Measurements from ENCODE around the gene KDR.

Gene KDR

DNA sequence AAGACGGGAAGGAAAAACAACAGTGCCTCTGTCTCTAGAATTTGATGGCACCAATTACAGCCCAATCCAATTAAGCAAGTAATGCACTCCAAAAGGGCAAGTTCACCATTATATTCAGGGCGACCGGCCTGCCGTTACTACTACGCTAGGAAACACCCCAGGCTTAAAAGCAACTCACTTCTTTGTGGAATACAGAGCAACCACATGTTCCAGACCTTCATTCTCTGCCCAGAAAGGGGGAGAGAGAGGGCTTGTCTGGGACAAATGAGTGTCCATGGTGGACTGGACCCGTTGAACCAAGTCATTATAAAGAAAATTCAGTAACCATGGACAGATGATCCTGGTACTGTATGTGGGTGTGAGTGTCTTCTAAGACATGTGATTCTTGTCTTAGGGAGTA is 1.6 kb downstream of the KDR start:
- TF ChIP-seq ZFX (IDR thresholded peaks at IDR 0.05; ENCODE audit: borderline replicate concordance) (no peak), CTCF (IDR thresholded peaks at IDR 0.05) (no peak)
- H3K27ac ChIP-seq, result no peak overlapping the region

GRCh38 chr4:55122235-55122634 is 3.2 kb downstream of the KDR start:
- TF ChIP-seq CTCF (IDR thresholded peaks at IDR 0.05) (no peak), ZFX (IDR thresholded peaks at IDR 0.05; ENCODE audit: borderline replicate concordance) (no peak)
- no peak overlapping the region for H3K27ac ChIP-seq

GRCh38 chr4:55121246-55121645 is 4.1 kb downstream of the KDR start:
- no peak overlapping the region for H3K27ac ChIP-seq
- TF ChIP-seq ZFX (IDR thresholded peaks at IDR 0.05; ENCODE audit: borderline replicate concordance) (no peak), CTCF (IDR thresholded peaks at IDR 0.05) (no peak)

- no peak for TF ChIP-seq ZFX (IDR thresholded peaks at IDR 0.05; ENCODE audit: borderline replicate concordance)
- no peak for TF ChIP-seq CTCF (IDR thresholded peaks at IDR 0.05)
Measured at GRCh38 chr4:55118397-55118796, 7.0 kb downstream of the KDR start.

GRCh38 chr4:55117511-55117910 is 7.9 kb downstream of the KDR start:
- H3K27ac ChIP-seq, result no peak overlapping the region
- TF ChIP-seq CTCF (IDR thresholded peaks at IDR 0.05) (no peak), ZFX (IDR thresholded peaks at IDR 0.05; ENCODE audit: borderline replicate concordance) (no peak)

More at GRCh38 chr4:55118397-55118796, 7.0 kb downstream of the KDR start:
- H3K27ac ChIP-seq, result no peak overlapping the region

- H3K27ac ChIP-seq, result no peak overlapping the region
- no peak for TF ChIP-seq CTCF (IDR thresholded peaks at IDR 0.05)
Measured at GRCh38 chr4:55116450-55116849, 8.9 kb downstream of the KDR start.

GRCh38 chr4:55111601-55112000 is 13.8 kb downstream of the KDR start:
- TF ChIP-seq CTCF (IDR thresholded peaks at IDR 0.05), result no peak
- TF ChIP-seq ZFX (IDR thresholded peaks at IDR 0.05; ENCODE audit: borderline replicate concordance), result no peak
- no peak overlapping the region for H3K27ac ChIP-seq

Data from 22Rv1 (cell line).